MM.1S (cell line): ENCODE measurements around the gene SERHL2.

Experiments used
- CTCF ChIP-seq: fragments of 300-600 bp; sonication (generic); IDR thresholded peaks from 2 replicates; pipeline ENCODE4 v1.5.1; 2016; ENCODE audit warnings: antibody characterized with exemption, low read length, mixed read lengths
- EZH2 ChIP-seq: fragments of 300-600 bp; sonication (generic); optimal IDR thresholded peaks from 2 replicates; pipeline ENCODE3; 2017; ENCODE audit warnings: low read depth, mild to moderate bottlenecking, antibody characterized with exemption, low read length, mixed read lengths
- EZH2phosphoT487 ChIP-seq: fragments of 300-600 bp; sonication (generic); IDR thresholded peaks from 2 replicates; pipeline ENCODE4 v1.6.1; 2018; ENCODE audit warnings: antibody characterized with exemption, low read length

GRCh38 chr22:42613872-42614301 lies 60.1 kb downstream of the SERHL2 start:
- no peak for TF ChIP-seq EZH2
- no peak for TF ChIP-seq CTCF
- no peak for TF ChIP-seq EZH2phosphoT487
